Activated T-cell treated with anti-CD3 and anti-CD28 coated beads, Interleukin-2, amount 50 U/mL, for 4 hours (primary cell): Measurements from ENCODE around the gene COL6A2. TPM values are rescaled to one million over a fixed set of nuclear protein-coding genes. Genes with fewer than 3 reads are reported as not detected.
A peak's percentile ranks its signal among the peaks of the same experiment; 100 is the strongest.

Experiments
- ATAC-seq, 2 donors: fragments of 200-7000 bp; cut with Tn5 transposase; one replicate each; pipeline ENCODE4 v1.10.0; 2021
- DNase-seq: peaks from one replicate; pipeline ENCODE4 v3.0.0-alpha.2; 2020
- H3K27me3 Mint-ChIP-seq: one replicate; pipeline ENCODE4 v1.8.0; 2021; ENCODE audit warnings: low read depth, mixed read lengths
- H3K36me3 Mint-ChIP-seq: one replicate; pipeline ENCODE4 v1.8.0; 2022; ENCODE audit warnings: mixed read lengths; ENCODE audit not compliant: insufficient read depth
- H3K4me1 Mint-ChIP-seq: one replicate; pipeline ENCODE4 v1.8.0; 2021; ENCODE audit warnings: low read depth, mixed read lengths
- H3K4me3 Mint-ChIP-seq: one replicate; pipeline ENCODE4 v1.8.0; 2021; ENCODE audit warnings: mild to moderate bottlenecking, moderate library complexity, mixed read lengths
- H3K9me3 Mint-ChIP-seq: one replicate; pipeline ENCODE4 v1.8.0; 2021; ENCODE audit warnings: mixed read lengths
- total RNA-seq, 3 donors: library from RNA; stranded (reverse); gene quantifications; one replicate each; pipeline ENCODE4 v1.2.1, GENCODE V29; 2021

COL6A2 gene
- total RNA-seq, 3 donors from 2014 or later = 4.8 to 7.7 (median 5.7) TPM

- Mint-ChIP-seq H3K9me3 (no peaks in the 10 kb centered on the region), H3K4me1 (peaks cover 10% of the 10 kb centered on the region), H3K36me3 (no peaks in the 10 kb centered on the region), H3K27me3 (no peaks in the 10 kb centered on the region), H3K4me3 (no peak overlapping the region)
- no peak for ATAC-seq
- DNase-seq = no peak
Observed at GRCh38 chr21:46148106-46148505, 50.2 kb downstream of the COL6A2 start.

GRCh38 chr21:46149205-46149901 is 51.4 kb downstream of the COL6A2 start:
- Mint-ChIP-seq H3K4me3 (no peak overlapping the region), H3K9me3 (no peaks in the 10 kb centered on the region), H3K4me1 (peaks cover 3% of the 10 kb centered on the region), H3K27me3 (no peaks in the 10 kb centered on the region), H3K36me3 (no peaks in the 10 kb centered on the region)
- DNase-seq = no peak
- no peak for ATAC-seq

GRCh38 chr21:46150073-46150472 is 52.2 kb downstream of the COL6A2 start:
- no peaks in the 10 kb centered on the region for H3K27me3 Mint-ChIP-seq
- DNase-seq = peak; percentile 2

GRCh38 chr21:46150491-46151121 is 52.7 kb downstream of the COL6A2 start:
- Mint-ChIP-seq H3K4me3 (no peak overlapping the region), H3K27me3 (no peaks in the 10 kb centered on the region), H3K36me3 (no peaks in the 10 kb centered on the region), H3K4me1 (no peaks in the 10 kb centered on the region), H3K9me3 (no peaks in the 10 kb centered on the region)
- ATAC-seq = no peak
- DNase-seq = no peak

More at GRCh38 chr21:46150073-46150472, 52.2 kb downstream of the COL6A2 start:
- ATAC-seq = no peak
- Mint-ChIP-seq H3K4me3 (no peak overlapping the region), H3K4me1 (no peaks in the 10 kb centered on the region), H3K9me3 (no peaks in the 10 kb centered on the region), H3K36me3 (no peaks in the 10 kb centered on the region)

- Mint-ChIP-seq H3K4me1 (no peaks in the 10 kb centered on the region), H3K4me3 (no peak overlapping the region), H3K36me3 (no peaks in the 10 kb centered on the region), H3K9me3 (no peaks in the 10 kb centered on the region), H3K27me3 (no peaks in the 10 kb centered on the region)
- ATAC-seq (no peak), DNase-seq (peak; percentile 4)
Observed at GRCh38 chr21:46151261-46151988, 53.5 kb downstream of the COL6A2 start.

- Mint-ChIP-seq H3K4me3 (no peak overlapping the region), H3K27me3 (no peaks in the 10 kb centered on the region), H3K9me3 (no peaks in the 10 kb centered on the region), H3K36me3 (no peaks in the 10 kb centered on the region), H3K4me1 (no peaks in the 10 kb centered on the region)
- ATAC-seq = no peak
- no peak for DNase-seq
Observed at GRCh38 chr21:46151989-46152926, 54.3 kb downstream of the COL6A2 start.

- peak in 1 of 2 donors; percentile 20 for ATAC-seq
- Mint-ChIP-seq H3K9me3 (no peaks in the 10 kb centered on the region), H3K36me3 (no peaks in the 10 kb centered on the region), H3K4me3 (no peak overlapping the region), H3K4me1 (no peaks in the 10 kb centered on the region), H3K27me3 (no peaks in the 10 kb centered on the region)
- no peak for DNase-seq
Observed at GRCh38 chr21:46152927-46153246, 55.0 kb downstream of the COL6A2 start.

- Mint-ChIP-seq H3K36me3 (no peaks in the 10 kb centered on the region), H3K4me1 (no peaks in the 10 kb centered on the region), H3K9me3 (no peaks in the 10 kb centered on the region), H3K4me3 (no peak overlapping the region), H3K27me3 (no peaks in the 10 kb centered on the region)
- ATAC-seq (peak in 1 of 2 donors; percentile 60), DNase-seq (no peak)
Observed at GRCh38 chr21:46153247-46154154, 55.6 kb downstream of the COL6A2 start.

- Mint-ChIP-seq H3K27me3 (no peaks in the 10 kb centered on the region), H3K9me3 (no peaks in the 10 kb centered on the region), H3K4me3 (no peak overlapping the region), H3K36me3 (no peaks in the 10 kb centered on the region), H3K4me1 (no peaks in the 10 kb centered on the region)
- no peak for DNase-seq
- no peak for ATAC-seq
Observed at GRCh38 chr21:46154155-46154954, 56.4 kb downstream of the COL6A2 start.

GRCh38 chr21:46154955-46155513 is 57.1 kb downstream of the COL6A2 start:
- Mint-ChIP-seq H3K9me3 (no peaks in the 10 kb centered on the region), H3K4me3 (no peak overlapping the region), H3K36me3 (no peaks in the 10 kb centered on the region), H3K4me1 (no peaks in the 10 kb centered on the region), H3K27me3 (no peaks in the 10 kb centered on the region)
- DNase-seq (no peak), ATAC-seq (no peak)

- no peak for ATAC-seq
- DNase-seq = no peak
- H3K9me3 Mint-ChIP-seq = no peaks in the 10 kb centered on the region
Observed at GRCh38 chr21:46155514-46156377, 57.8 kb downstream of the COL6A2 start, which contains the start of gene FTCD. FTCD (minus strand) TSS chr21:46155579; CDS start chr21:46155523, 56 bp downstream.

GRCh38 chr21:46156378-46156645 is 58.4 kb downstream of the COL6A2 start:
- Mint-ChIP-seq H3K27me3 (no peaks in the 10 kb centered on the region), H3K36me3 (no peaks in the 10 kb centered on the region), H3K4me1 (no peaks in the 10 kb centered on the region), H3K4me3 (no peak overlapping the region), H3K9me3 (no peaks in the 10 kb centered on the region)
- ATAC-seq = no peak
- DNase-seq = no peak

More at GRCh38 chr21:46155514-46156377, 57.8 kb downstream of the COL6A2 start, which contains the start of gene FTCD:
- Mint-ChIP-seq H3K4me1 (no peaks in the 10 kb centered on the region), H3K36me3 (no peaks in the 10 kb centered on the region), H3K4me3 (no peak within 1 kb of the TSS), H3K27me3 (no peaks in the 10 kb centered on the region)
